DND-41 (cell line): ENCODE measurements around the gene ASCL2.

ENCODE experiments used
- EZH2 ChIP-seq: IDR thresholded peaks from 3 replicates; pipeline ENCODE4 v1.6.1; 2012; ENCODE audit warnings: borderline replicate concordance, low read depth, mild to moderate bottlenecking, moderate library complexity, low read length, inconsistent platforms; ENCODE audit not compliant: severe bottlenecking
- TF ChIP-seq, protein P1 (sequence below): IDR thresholded peaks from 2 replicates; pipeline ENCODE4 v1.5.1; 2012; ENCODE audit warnings: borderline replicate concordance, low read length, moderate library complexity, mild to moderate bottlenecking; ENCODE audit not compliant: poor library complexity, severe bottlenecking; ENCODE audit errors: extremely low read depth

DNA sequence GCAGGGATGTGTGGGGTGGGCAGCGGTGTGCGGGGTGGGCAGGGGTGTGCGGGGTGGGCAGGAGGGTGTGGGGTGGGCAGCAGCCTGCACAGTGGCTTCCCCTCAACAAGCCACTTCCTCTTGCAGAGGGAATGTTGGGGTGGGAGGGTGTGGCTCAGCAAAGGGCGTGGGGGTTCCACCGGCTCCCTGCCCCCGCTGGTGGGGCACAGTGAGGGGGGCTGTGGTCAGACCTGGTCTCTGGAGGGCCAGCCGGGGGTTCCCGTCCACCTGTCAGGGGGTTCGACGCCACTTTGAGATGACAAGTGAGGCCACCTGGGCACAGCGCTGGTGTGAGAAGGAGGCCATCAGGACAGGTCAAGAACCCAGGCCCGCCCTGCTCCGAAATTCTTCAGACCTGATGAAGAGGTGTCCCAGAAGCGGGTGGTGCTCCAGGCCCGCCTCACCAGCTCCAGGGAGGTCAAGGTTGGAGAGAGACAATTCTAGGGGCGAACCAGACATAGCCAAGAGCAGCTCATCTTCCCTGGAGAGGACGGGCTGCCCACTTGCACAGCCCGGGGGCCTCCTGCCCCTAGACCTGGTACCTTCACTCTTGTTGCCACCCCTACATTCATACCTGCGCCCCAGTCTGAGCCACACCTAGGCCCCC is 30.0 kb upstream of the ASCL2 start:
- TF ChIP-seq, protein P1, sequence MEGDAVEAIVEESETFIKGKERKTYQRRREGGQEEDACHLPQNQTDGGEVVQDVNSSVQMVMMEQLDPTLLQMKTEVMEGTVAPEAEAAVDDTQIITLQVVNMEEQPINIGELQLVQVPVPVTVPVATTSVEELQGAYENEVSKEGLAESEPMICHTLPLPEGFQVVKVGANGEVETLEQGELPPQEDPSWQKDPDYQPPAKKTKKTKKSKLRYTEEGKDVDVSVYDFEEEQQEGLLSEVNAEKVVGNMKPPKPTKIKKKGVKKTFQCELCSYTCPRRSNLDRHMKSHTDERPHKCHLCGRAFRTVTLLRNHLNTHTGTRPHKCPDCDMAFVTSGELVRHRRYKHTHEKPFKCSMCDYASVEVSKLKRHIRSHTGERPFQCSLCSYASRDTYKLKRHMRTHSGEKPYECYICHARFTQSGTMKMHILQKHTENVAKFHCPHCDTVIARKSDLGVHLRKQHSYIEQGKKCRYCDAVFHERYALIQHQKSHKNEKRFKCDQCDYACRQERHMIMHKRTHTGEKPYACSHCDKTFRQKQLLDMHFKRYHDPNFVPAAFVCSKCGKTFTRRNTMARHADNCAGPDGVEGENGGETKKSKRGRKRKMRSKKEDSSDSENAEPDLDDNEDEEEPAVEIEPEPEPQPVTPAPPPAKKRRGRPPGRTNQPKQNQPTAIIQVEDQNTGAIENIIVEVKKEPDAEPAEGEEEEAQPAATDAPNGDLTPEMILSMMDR: no peak
- no peak for TF ChIP-seq EZH2
